Endothelial cell of umbilical vein (primary cell): ENCODE data around the gene VPS41. TPM values are rescaled to one million over a fixed set of nuclear protein-coding genes. Genes with fewer than 3 reads are reported as not detected.

ENCODE experiments used
- BruUV-seq: library from RNA; stranded (reverse); fragments of 400-500 nt; replicated peaks from 2 replicates; lab custom pipeline; 2021; lab: Mats Ljungman, UMichigan
- CTCF ChIA-PET: fragments of 300-600, 350-600 bp; sonication (Branson Sonifier 250); formaldehyde crosslinking; loops from one replicate; lab custom pipeline; 2021; ENCODE audit warnings: antibody characterized with exemption, inconsistent platforms; lab: Charles Lee
- POLR2A ChIA-PET: fragments of 300-600, 350-600 bp; sonication (Branson Sonifier 250); formaldehyde crosslinking; loops from one replicate; lab custom pipeline; 2021; ENCODE audit warnings: antibody characterized with exemption, inconsistent platforms; lab: Charles Lee
- DNase-seq: peaks from one replicate; pipeline ENCODE4 v3.0.0-alpha.2; 2011; ENCODE audit warnings: low read depth, low spot score
- FAIRE-seq: peaks from 2 replicates; lab custom pipeline; 2011; peaks lifted over from hg19 to GRCh38; lab: Jason Lieb, UNC
- H2AFZ ChIP-seq: 2 replicates; pipeline ENCODE4 v1.6.0; 2012; ENCODE audit warnings: low read depth, low read length, control low read depth, inconsistent platforms
- H3K27ac ChIP-seq: 2 replicates; pipeline ENCODE4 v1.5.1; 2011; ENCODE audit warnings: low read depth, mild to moderate bottlenecking, control low read depth, low read length, moderate library complexity; ENCODE audit not compliant: insufficient read depth
- H3K27me3 ChIP-seq, 2 experiments: 2 replicates each; pipeline versions ENCODE4 v1.6.0 to v1.6.1; 2011; ENCODE audit warnings: low read length in 2 of 2, mixed read lengths in 1 of 2; ENCODE audit not compliant: control insufficient read depth in 2 of 2, insufficient read depth in 2 of 2
- H3K36me3 ChIP-seq, 2 experiments: 2 replicates in 1 of 2; 3 replicates in 1 of 2; pipeline ENCODE4 v1.5.1; 2011; ENCODE audit warnings: low read length in 2 of 2, mild to moderate bottlenecking in 1 of 2, moderate library complexity in 1 of 2; ENCODE audit not compliant: control insufficient read depth in 2 of 2, insufficient read depth in 2 of 2; ENCODE audit errors: extremely low read depth in 1 of 2
- H3K4me1 ChIP-seq: 3 replicates; pipeline ENCODE4 v1.5.1; 2011; ENCODE audit warnings: mild to moderate bottlenecking, low read length; ENCODE audit not compliant: control insufficient read depth, insufficient read depth; ENCODE audit errors: extremely low read depth
- H3K4me2 ChIP-seq: 2 replicates; pipeline ENCODE4 v1.6.1; 2011; ENCODE audit warnings: low read length, control low read depth, mixed read lengths; ENCODE audit not compliant: insufficient read depth
- H3K4me3 ChIP-seq, 3 experiments: fragments of 200-600 bp in 1 of 3; sonication (generic), shearing (Covaris generic) in 1 of 3; replicated peaks in 1 of 3; 2 replicates each; pipeline ENCODE4 v1.5.1; 2011 to 2016; ENCODE audit warnings: control low read depth in 3 of 3, low read length in 3 of 3, mild to moderate bottlenecking in 2 of 3, inconsistent platforms in 1 of 3, low read depth in 1 of 3, moderate library complexity in 1 of 3; ENCODE audit not compliant: insufficient read depth in 1 of 3
- H3K79me2 ChIP-seq: 2 replicates; pipeline ENCODE4 v1.6.0; 2012; ENCODE audit warnings: low read length, inconsistent platforms; ENCODE audit not compliant: control insufficient read depth, insufficient read depth
- H3K9ac ChIP-seq: replicated peaks from 2 replicates; pipeline ENCODE3; 2011; ENCODE audit warnings: low read length, control low read depth; ENCODE audit not compliant: insufficient read depth; ENCODE audit errors: extremely low read depth
- H3K9me1 ChIP-seq: replicated peaks from 3 replicates; pipeline ENCODE4 v1.6.0; 2011; ENCODE audit warnings: mild to moderate bottlenecking, low read length; ENCODE audit not compliant: control insufficient read depth, insufficient read depth; ENCODE audit errors: extremely low read depth
- H3K9me3 ChIP-seq: replicated peaks from 2 replicates; pipeline ENCODE4 v1.5.1; 2012; ENCODE audit warnings: low read length, inconsistent platforms; ENCODE audit not compliant: control insufficient read depth, insufficient read depth
- H4K20me1 ChIP-seq: replicated peaks from 2 replicates; pipeline ENCODE3; 2011; ENCODE audit warnings: mild to moderate bottlenecking, low read length; ENCODE audit not compliant: control insufficient read depth, insufficient read depth; ENCODE audit errors: extremely low read depth
- CTCF ChIP-seq, 2 donors: IDR thresholded peaks; 1 replicate in 1 of 2; 2 replicates in 1 of 2; pipeline ENCODE4 v1.5.1; 2011; ENCODE audit warnings: low read length in 2 of 2, mild to moderate bottlenecking in 2 of 2, moderate library complexity in 2 of 2, control low read depth in 1 of 2, inconsistent platforms in 1 of 2, low read depth in 1 of 2; ENCODE audit not compliant: insufficient read depth in 1 of 2; ENCODE audit errors: extremely low read depth in 1 of 2
- FOS ChIP-seq: IDR thresholded peaks from 2 replicates; pipeline ENCODE4 v1.6.1; 2011; ENCODE audit warnings: mild to moderate bottlenecking, low read length, moderate library complexity, borderline replicate concordance; ENCODE audit not compliant: insufficient read depth
- GATA2 ChIP-seq: IDR thresholded peaks from 2 replicates; pipeline ENCODE4 v1.7.0; 2011; ENCODE audit warnings: low read depth, mild to moderate bottlenecking, moderate library complexity, mixed read lengths, low read length; ENCODE audit not compliant: insufficient read length, insufficient read depth
- JUN ChIP-seq: IDR thresholded peaks from 2 replicates; pipeline ENCODE4 v1.6.1; 2011; ENCODE audit warnings: borderline replicate concordance, low read depth; ENCODE audit not compliant: insufficient read length, insufficient read depth
- MAX ChIP-seq: IDR thresholded peaks from 2 replicates; pipeline ENCODE4 v1.6.1; 2011; ENCODE audit not compliant: insufficient read depth, insufficient read length
- MYC ChIP-seq: IDR thresholded peaks from one replicate; pipeline ENCODE4 v1.6.1; 2011; ENCODE audit warnings: mild to moderate bottlenecking, low read depth, low read length
- POLR2A ChIP-seq: IDR thresholded peaks from 2 replicates; pipeline ENCODE4 v1.6.1; 2012; ENCODE audit warnings: low read depth, mild to moderate bottlenecking, control low read depth, low read length
- POLR2AphosphoS5 ChIP-seq: IDR thresholded peaks from 2 replicates; pipeline ENCODE4 v1.6.1; 2012; ENCODE audit warnings: low read depth, mild to moderate bottlenecking, control low read depth, low read length, moderate library complexity; ENCODE audit not compliant: insufficient read depth
- dilution Hi-C: fragments of 300-500 bp; cut with MboI; formaldehyde crosslinking; loops from one replicate; pipeline ENCODE4 v1.15.0; 2019; ENCODE audit warnings: low sequenced_read_pairs; ENCODE audit not compliant: extremely low pct_ligation_motif_present
- intact Hi-C: fragments of 100-400 bp; cut with micrococcal nuclease; formaldehyde crosslinking; loops from one replicate; pipeline ENCODE4 v1.10.0; 2022
- polyA plus RNA-seq, 4 experiments: library from polyadenylated mRNA; depleted of rRNA in 3 of 4; stranded (reverse) in 3 of 4; unstranded in 1 of 4; fragments of >200 nt; gene quantifications; 2 replicates each; pipeline versions ENCODE4 v1.2.1 to v1.2.3, GENCODE V29; 2011 to 2012; ENCODE audit warnings: missing spikeins in 1 of 4
- total RNA-seq: library from RNA; stranded (reverse); gene quantifications from 2 replicates; pipeline ENCODE4 v1.2.3, GENCODE V29; 2021

Gene VPS41
- total and polyA plus RNA-seq, 2 donors (not counting 3 experiments of a cell fraction or from before 2014, with no cell fraction given), result 14.3 to 79.8 TPM

DNA sequence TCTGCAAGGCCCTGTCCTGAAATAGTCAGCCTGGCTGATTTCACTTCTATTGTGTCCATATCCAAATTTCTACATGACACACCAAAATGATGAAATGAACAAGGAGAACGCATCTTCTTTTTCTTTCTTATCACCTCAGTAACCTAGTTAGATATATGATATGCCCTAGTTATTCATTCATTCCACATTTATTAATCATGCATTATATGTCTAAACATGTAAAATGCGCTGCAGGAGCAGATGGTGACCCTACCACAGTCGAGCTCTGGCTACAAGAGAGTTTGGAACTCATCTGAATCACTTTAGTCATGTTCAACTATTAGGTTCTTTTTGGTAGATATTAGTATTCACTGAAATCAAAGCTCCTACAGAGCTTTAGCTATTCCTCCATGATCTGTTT lies 31.8 kb upstream of the VPS41 start:
- H3K36me3 ChIP-seq, result no peaks in the 10 kb centered on the region
- H3K9me1 ChIP-seq, result no peaks in the 10 kb centered on the region
- no peak overlapping the region for H3K4me2 ChIP-seq
- no peaks in the 10 kb centered on the region for H3K9me3 ChIP-seq
- H3K9ac ChIP-seq, result no peak overlapping the region
- no peak overlapping the region for H3K27ac ChIP-seq
- peaks cover 0 to 3% of the 10 kb centered on the region in 2 experiments for H3K27me3 ChIP-seq
- ChIA-PET CTCF (no interaction called here), POLR2A (no interaction called here)
- H3K4me3 ChIP-seq, result no peak overlapping the region
- intact Hi-C loops (no loop called here), dilution Hi-C loops (no loop called here)
- no peaks in the 10 kb centered on the region for H3K4me1 ChIP-seq
- no peaks in the 10 kb centered on the region for H3K79me2 ChIP-seq
- BruUV-seq, result no TSS peak
- TF ChIP-seq GATA2 (no peak), MAX (no peak), CTCF (IDR thresholded peaks at IDR 0.05; ENCODE audit: extremely low read depth in 1 of 2, insufficient read depth in 1 of 2, low read depth in 1 of 2, low read length in 2 of 2) (no peak), MYC (no peak), POLR2AphosphoS5 (no peak), JUN (no peak), POLR2A (no peak), FOS (no peak)
- no peak for DNase-seq
- H4K20me1 ChIP-seq, result no peaks in the 10 kb centered on the region
- no peak for FAIRE-seq
- no peak overlapping the region for H2AFZ ChIP-seq
